ENCODE measurements around the gene TMEM134. TPM values are rescaled to one million over a fixed set of nuclear protein-coding genes. Genes with fewer than 3 reads are reported as not detected.
A peak's percentile ranks its signal among the peaks of the same experiment; 100 is the strongest.

TMEM134 gene
- total RNA-seq, 2 experiments from 2014 or later = 26.8 to 76.9 TPM

DNA sequence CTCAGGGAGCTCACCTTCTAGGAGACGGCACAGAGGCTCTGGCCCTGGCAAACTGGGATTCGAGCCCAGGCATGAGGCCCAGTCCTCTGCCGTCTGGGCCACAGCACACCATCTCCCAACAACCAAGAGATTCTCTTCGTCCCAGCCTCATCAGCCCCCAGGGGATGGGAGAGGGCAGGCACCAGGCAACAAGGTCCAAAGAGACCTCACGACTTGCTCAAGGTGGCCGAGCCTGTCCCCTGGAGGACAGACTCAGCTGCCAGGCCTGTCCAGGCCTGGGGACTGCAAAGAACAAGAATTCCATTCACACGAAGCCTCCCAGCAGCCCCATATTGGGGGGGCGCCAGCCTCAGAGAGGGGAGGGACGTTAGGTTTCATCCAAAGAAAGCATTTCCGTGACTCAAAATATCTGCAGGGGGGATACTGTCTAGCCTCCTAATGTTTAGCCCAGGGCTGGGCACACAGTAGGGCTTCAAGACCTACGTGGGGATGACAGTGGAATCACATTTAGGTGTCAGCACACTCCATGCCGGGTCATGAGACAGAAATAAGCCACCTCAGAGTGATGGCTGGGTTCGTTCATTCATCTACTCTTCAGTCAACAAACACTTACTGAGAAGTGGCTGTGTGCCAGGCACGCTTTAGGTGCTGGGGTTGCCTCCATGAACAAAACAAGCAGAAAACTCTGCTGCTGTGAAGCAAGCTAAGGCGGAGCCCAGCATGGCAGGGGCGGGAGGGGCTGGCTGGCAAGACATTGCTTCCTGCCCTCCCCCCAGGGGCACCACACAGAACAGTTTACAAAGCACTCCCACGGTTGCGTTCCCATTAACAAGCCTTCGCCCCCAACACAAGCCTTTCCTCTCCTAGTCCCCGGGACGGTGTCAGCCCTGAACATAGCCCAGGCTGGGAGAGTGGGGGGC, 52.4 kb downstream of the TMEM134 start:
- BruUV-seq (replicated peaks) = no TSS peak
- H3K4me3 ChIP-seq (ENCODE audit: low read depth, low read length, poor library complexity, severe bottlenecking) = no peak overlapping the region
- no peaks in the 10 kb centered on the region for H3K36me3 ChIP-seq (ENCODE audit: insufficient read depth, low read length)

DNA sequence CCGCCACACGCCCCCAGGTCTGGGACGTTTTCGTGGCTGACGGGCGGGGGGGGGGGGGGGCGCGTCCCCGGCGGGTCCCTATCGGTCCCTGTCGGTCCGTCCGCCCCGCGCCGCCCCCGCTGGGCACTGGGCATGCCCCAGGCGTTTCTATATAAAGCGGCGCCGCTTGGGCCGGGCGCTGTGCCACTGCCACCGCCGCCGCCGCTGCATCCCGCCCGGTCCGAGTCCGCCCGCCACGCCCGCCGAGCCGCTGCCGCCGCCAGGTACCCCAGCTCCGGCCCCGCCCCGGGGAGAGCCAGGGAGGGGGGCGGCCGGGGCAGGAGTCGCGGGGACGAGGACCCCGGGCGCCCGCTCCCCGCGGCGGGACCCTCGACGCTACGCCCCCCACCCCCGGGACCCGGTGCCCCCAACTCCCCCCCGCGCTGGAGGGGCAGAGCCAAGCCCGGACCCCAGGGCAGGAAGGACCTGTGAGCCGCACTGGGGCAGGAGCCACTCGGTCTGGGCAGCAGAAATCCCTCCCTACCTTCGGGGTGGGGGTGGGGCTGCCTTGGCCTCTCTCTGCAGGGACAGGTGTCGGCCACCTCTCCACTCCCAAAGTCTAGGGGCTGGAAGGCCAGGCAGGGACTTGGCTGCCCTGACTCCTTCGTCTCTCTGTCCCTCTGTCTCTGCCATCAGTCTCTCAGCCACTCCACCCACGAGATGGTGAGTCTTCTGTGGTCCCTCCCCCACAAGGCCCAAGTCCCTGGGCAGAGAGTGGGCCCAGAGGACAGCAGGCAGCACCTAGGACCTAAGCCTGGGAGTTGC, 53.3 kb downstream of the TMEM134 start, which contains the start of gene CARNS1:
CARNS1 (plus strand) TSS at position 178 of the 804 bp plus-strand sequence; CDS start at position 700, 522 bp downstream.
- Histone ChIP-seq H3K4me3 (ENCODE audit: low read depth, low read length, poor library complexity, severe bottlenecking) (no peak within 1 kb of the TSS), H3K4me2 (ENCODE audit: low read length) (peak within 1 kb of the TSS; percentile 31; the same call in 1 of the 2 replicates), H3K36me3 (ENCODE audit: insufficient read depth, low read length) (peaks cover 3% of the 10 kb centered on the region), H4K20me1 (ENCODE audit: insufficient read depth, low read length) (no peaks in the 10 kb centered on the region), H3K9me3 (ENCODE audit: low read length) (no peaks in the 10 kb centered on the region), H3K27ac (ENCODE audit: low read depth, low read length, poor library complexity, severe bottlenecking) (no peak within 1 kb of the TSS), H3K9me2 (ENCODE audit: insufficient read depth, low read length) (no peaks in the 10 kb centered on the region), H2AFZ (ENCODE audit: low read length) (no peak within 1 kb of the TSS), H3K4me1 (ENCODE audit: insufficient read depth, low read length, poor library complexity, severe bottlenecking) (peaks cover 70% of the 10 kb centered on the region), H3K79me2 (ENCODE audit: insufficient read depth, low read depth, low read length) (no peaks in the 10 kb centered on the region)
- TF ChIP-seq CTCF (conservative IDR thresholded peaks at IDR 0.05; ENCODE audit: low read length) = no peak
- no peak for TF ChIP-seq EZH2phosphoT487 (IDR thresholded peaks at IDR 0.05; ENCODE audit: borderline replicate concordance, low read depth, low read length)
- POLR2A ChIA-PET = no interaction called here
- intact Hi-C loops (cut with micrococcal nuclease; ENCODE audit: unreplicated experiment) = no loop called here
- no peak for DNase-seq (ENCODE audit: low spot score)
- no TSS peak for BruUV-seq (replicated peaks)
- CTCF ChIA-PET (ENCODE audit: unreplicated experiment) = no interaction called here

More for the DNA sequence above, 52.4 kb downstream of the TMEM134 start:
- no peaks in the 10 kb centered on the region for H3K79me2 ChIP-seq (ENCODE audit: insufficient read depth, low read depth, low read length)
- intact Hi-C loops (cut with micrococcal nuclease; ENCODE audit: unreplicated experiment) = no loop called here
- H3K4me1 ChIP-seq (ENCODE audit: insufficient read depth, low read length, poor library complexity, severe bottlenecking) = peaks cover 67% of the 10 kb centered on the region
- POLR2A ChIA-PET = no interaction called here
- no peak overlapping the region for H2AFZ ChIP-seq (ENCODE audit: low read length)
- peak overlapping the region; percentile 31 for H3K4me2 ChIP-seq (ENCODE audit: low read length)
- no peak overlapping the region for H3K27ac ChIP-seq (ENCODE audit: low read depth, low read length, poor library complexity, severe bottlenecking)
- DNase-seq (ENCODE audit: low spot score) = no peak
- no peaks in the 10 kb centered on the region for H3K9me3 ChIP-seq (ENCODE audit: low read length)
- H4K20me1 ChIP-seq (ENCODE audit: insufficient read depth, low read length) = no peaks in the 10 kb centered on the region
- CTCF ChIA-PET (ENCODE audit: unreplicated experiment) = no interaction called here
- TF ChIP-seq CTCF (conservative IDR thresholded peaks at IDR 0.05; ENCODE audit: low read length) (no peak), EZH2phosphoT487 (IDR thresholded peaks at IDR 0.05; ENCODE audit: borderline replicate concordance, low read depth, low read length) (no peak)
- no peaks in the 10 kb centered on the region for H3K9me2 ChIP-seq (ENCODE audit: insufficient read depth, low read length)

Data from OCI-LY7 (cell line).